Activated naive CD8-positive, alpha-beta T cell (primary cell): ENCODE results near the gene PITX2.
"Not testable (repeated sequence)": the region's sequence is repeated elsewhere in the genome, so short reads cannot be mapped to it uniquely, and the experiment has no call there.

ENCODE experiments used
- H3K27ac Mint-ChIP-seq: one replicate; pipeline ENCODE4 v1.8.0; 2021; ENCODE audit warnings: mixed read lengths
- H3K27me3 Mint-ChIP-seq: one replicate; pipeline ENCODE4 v1.8.0; 2021; ENCODE audit warnings: mixed read lengths
- H3K36me3 Mint-ChIP-seq: one replicate; pipeline ENCODE4 v1.8.0; 2021; ENCODE audit warnings: mixed read lengths
- H3K4me1 Mint-ChIP-seq: one replicate; pipeline ENCODE4 v1.8.0; 2021; ENCODE audit warnings: low read depth, mixed read lengths
- H3K4me3 Mint-ChIP-seq: one replicate; pipeline ENCODE4 v1.8.0; 2021; ENCODE audit warnings: mild to moderate bottlenecking, mixed read lengths
- H3K9me3 Mint-ChIP-seq: one replicate; pipeline ENCODE4 v1.8.0; 2021; ENCODE audit warnings: low read depth, mixed read lengths

Gene PITX2

GRCh38 chr4:110612631-110613269 lies 10.1 kb downstream of the PITX2 start:
- Mint-ChIP-seq H3K9me3 (no peaks in the 10 kb centered on the region), H3K36me3 (no peaks in the 10 kb centered on the region), H3K4me1 (peaks cover 17% of the 10 kb centered on the region), H3K4me3 (no peak overlapping the region), H3K27ac (no peak overlapping the region), H3K27me3 (peaks cover 62% of the 10 kb centered on the region)

GRCh38 chr4:110611968-110612447 lies 10.9 kb downstream of the PITX2 start:
- H3K36me3 Mint-ChIP-seq: no peaks in the 10 kb centered on the region
- H3K4me1 Mint-ChIP-seq: peaks cover 17% of the 10 kb centered on the region
- no peak overlapping the region for H3K27ac Mint-ChIP-seq
- H3K9me3 Mint-ChIP-seq: no peaks in the 10 kb centered on the region
- peaks cover 57% of the 10 kb centered on the region for H3K27me3 Mint-ChIP-seq
- H3K4me3 Mint-ChIP-seq: no peak overlapping the region

DNA sequence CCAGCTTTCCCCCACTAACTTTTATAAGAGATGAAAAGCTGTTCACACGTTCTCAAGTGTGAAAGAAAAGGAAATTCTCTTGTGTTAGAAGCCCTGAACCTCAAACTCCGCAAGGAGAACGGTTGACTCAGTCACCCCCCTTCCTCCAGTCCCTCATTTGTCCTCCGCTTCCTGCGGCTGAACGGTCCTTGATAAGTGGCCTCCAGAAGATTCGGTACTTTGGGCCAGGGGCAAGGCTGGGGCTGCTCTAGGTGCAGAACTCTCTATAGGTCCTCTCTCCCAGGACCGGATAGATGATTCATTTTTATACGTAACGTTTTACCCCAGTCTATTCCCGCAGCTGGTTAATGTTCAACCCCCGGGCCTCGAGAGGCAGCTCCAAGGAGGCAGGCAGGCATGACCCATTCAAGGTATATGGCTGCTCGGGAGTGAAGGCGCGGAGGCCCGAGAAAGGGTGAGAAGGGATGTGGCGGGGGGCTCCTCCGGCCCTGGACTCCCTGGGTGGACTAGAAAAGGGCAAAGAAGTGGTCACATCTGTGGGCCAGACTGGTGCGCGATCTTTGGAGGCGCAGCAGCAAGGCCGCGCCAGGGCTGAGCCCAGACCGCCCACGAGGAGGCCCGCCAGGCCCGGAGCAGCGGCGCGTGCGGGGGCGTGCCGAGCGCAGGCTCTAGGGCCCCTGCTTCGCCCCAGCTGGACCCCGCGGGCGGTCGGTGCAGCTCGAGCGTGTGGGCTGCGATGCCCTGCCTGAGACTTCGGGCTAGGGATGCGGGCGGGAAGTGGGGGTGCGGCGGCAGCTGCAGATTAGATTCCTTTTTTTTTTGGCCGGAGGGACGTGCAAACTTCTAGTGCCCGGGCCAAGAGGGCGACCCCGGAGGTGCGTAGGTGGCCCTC lies 11.7 kb downstream of the PITX2 start:
- Mint-ChIP-seq H3K4me1 (peaks cover 16% of the 10 kb centered on the region), H3K9me3 (no peaks in the 10 kb centered on the region), H3K4me3 (peak overlapping the region; percentile 30), H3K27me3 (peaks cover 51% of the 10 kb centered on the region), H3K36me3 (no peaks in the 10 kb centered on the region), H3K27ac (no peak overlapping the region)

DNA sequence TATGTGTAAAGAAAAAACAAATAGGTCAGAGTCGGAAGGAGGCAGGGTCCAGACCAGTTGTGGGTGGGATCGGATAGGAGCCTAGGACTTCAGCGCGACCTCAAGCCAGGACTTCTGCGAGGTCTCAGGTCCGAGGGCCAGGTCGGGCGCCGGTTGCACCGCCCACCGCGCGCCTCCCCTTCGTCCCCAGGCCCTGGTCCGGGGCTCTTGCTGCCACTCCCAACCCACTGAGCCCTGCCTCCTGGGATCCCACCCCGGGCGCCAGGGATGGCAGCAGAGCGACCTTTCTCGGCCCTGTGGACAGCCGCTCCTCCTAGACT lies 12.3 kb downstream of the PITX2 start:
- Mint-ChIP-seq H3K9me3 (no peaks in the 10 kb centered on the region), H3K27ac (no peak overlapping the region), H3K4me3 (no peak overlapping the region), H3K36me3 (no peaks in the 10 kb centered on the region), H3K4me1 (peaks cover 14% of the 10 kb centered on the region), H3K27me3 (peaks cover 48% of the 10 kb centered on the region)

DNA sequence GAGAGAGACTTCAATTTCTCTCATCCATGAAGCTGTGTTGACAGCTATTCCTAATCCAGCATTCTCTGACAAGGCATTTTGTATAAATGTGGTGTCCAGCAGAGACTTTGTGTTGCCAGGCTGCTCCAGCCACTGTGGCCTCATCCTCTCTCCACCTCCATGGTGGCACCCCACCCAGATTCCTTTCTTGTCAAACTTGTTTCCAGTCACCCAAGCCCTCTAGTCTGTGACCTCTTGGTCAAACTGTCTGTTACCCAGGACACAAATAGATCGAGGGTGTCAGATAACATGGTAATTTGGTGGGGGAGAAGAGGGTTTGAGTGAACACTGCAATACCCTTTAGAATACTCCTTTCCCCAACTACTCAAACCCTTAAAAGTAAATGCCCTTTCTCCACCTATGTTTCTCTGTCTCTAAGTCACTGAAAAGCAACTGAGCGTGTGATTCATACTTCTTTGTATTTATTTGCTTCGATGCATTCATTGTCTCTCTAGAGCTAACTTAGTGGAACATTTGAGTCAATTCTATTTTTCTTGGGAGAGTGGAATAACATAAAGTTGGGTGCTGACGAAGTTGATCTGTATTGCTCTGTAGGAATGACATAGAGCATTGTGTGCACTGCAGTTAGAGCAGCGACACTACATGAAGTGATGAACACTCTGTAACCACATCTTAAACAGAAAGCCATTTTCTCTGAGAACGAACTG lies 13.7 kb downstream of the PITX2 start:
- Mint-ChIP-seq H3K27me3 (peaks cover 41% of the 10 kb centered on the region), H3K27ac (no peak overlapping the region), H3K9me3 (no peaks in the 10 kb centered on the region), H3K36me3 (no peaks in the 10 kb centered on the region), H3K4me1 (peaks cover 9% of the 10 kb centered on the region), H3K4me3 (no peak overlapping the region)

- Mint-ChIP-seq H3K36me3 (no peaks in the 10 kb centered on the region), H3K4me1 (no peaks in the 10 kb centered on the region), H3K27ac (no peak overlapping the region), H3K4me3 (no peak overlapping the region), H3K27me3 (peaks cover 28% of the 10 kb centered on the region), H3K9me3 (no peaks in the 10 kb centered on the region)
Observed at GRCh38 chr4:110605077-110605476, 17.8 kb downstream of the PITX2 start.

DNA sequence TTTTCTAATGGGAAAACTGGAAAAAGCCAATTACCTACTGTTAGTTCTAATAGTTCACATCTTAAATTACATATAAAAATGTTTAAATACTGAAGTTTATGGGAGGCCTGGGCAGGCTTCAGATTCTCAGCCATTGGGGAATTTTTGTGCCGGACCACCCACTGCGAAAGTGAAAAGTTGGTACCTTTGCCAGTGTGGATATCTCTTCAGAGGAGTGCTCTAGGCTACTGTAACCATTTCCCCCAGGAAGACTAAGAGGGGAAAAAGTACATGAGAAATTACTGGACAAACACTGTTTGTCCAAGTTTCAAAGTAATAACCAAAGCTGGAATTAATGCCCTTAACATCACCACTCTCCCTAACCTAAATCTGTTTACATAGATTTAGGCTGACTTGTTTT lies 20.8 kb downstream of the PITX2 start:
- Mint-ChIP-seq H3K36me3 (no peaks in the 10 kb centered on the region), H3K4me1 (no peaks in the 10 kb centered on the region), H3K27me3 (peaks cover 10% of the 10 kb centered on the region), H3K9me3 (no peaks in the 10 kb centered on the region), H3K4me3 (no peak overlapping the region), H3K27ac (no peak overlapping the region)

GRCh38 chr4:110597582-110597981 lies 25.3 kb downstream of the PITX2 start:
- H3K27me3 Mint-ChIP-seq: peaks cover 11% of the 10 kb centered on the region
- H3K27ac Mint-ChIP-seq: no peak overlapping the region
- H3K4me3 Mint-ChIP-seq: no peak overlapping the region
- H3K36me3 Mint-ChIP-seq: no peaks in the 10 kb centered on the region
- no peaks in the 10 kb centered on the region for H3K4me1 Mint-ChIP-seq
- H3K9me3 Mint-ChIP-seq: no peaks in the 10 kb centered on the region

DNA sequence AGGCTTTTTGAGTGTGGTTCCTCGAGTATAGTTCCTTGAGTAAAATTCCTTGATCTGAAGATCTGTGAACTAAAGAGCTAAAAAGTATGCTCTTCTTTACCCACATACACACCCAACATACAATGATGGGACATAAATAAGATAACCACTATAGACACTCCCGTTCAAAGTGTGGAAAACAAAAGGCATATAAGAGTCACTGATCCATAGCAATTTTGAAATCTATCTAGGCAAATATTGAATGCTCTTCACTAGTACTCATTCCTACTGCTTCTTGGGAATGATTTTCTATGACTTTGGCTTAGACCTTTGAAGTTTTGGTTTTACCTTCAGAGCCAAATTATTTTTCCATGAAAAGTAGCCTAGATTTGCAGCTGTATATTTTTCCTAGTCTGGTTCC lies 26.4 kb downstream of the PITX2 start:
- Mint-ChIP-seq H3K9me3 (no peaks in the 10 kb centered on the region), H3K4me1 (no peaks in the 10 kb centered on the region), H3K36me3 (no peaks in the 10 kb centered on the region), H3K4me3 (no peak overlapping the region), H3K27me3 (peaks cover 11% of the 10 kb centered on the region), H3K27ac (no peak overlapping the region)

GRCh38 chr4:110595583-110595982 lies 27.3 kb downstream of the PITX2 start:
- Mint-ChIP-seq H3K4me3 (no peak overlapping the region), H3K36me3 (no peaks in the 10 kb centered on the region)

DNA sequence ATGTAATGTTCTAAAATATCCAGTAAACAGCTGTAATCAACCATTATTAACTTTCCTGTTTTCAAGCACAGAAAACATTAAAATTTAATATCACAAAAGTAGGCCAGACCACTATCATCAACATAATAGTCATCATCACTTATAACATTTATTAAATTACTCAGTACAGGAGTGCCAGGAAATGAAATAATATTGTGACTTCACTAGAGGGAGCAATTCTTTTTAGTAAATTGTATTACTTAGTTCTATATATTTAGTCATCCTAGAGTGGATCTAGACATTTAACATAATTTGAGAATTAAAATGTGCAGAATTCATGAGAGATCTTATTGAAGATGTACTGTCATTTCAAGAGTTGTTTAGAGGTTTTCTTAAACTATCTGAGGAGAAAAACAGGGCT lies 33.6 kb downstream of the PITX2 start:
- Mint-ChIP-seq H3K27ac (no peak overlapping the region), H3K27me3 (peaks cover 8% of the 10 kb centered on the region), H3K9me3 (no peaks in the 10 kb centered on the region), H3K4me3 (no peak overlapping the region), H3K4me1 (no peaks in the 10 kb centered on the region), H3K36me3 (no peaks in the 10 kb centered on the region)

More at GRCh38 chr4:110595583-110595982, 27.3 kb downstream of the PITX2 start:
- Mint-ChIP-seq H3K4me1 (no peaks in the 10 kb centered on the region), H3K27ac (no peak overlapping the region), H3K27me3 (peaks cover 9% of the 10 kb centered on the region), H3K9me3 (no peaks in the 10 kb centered on the region)

DNA sequence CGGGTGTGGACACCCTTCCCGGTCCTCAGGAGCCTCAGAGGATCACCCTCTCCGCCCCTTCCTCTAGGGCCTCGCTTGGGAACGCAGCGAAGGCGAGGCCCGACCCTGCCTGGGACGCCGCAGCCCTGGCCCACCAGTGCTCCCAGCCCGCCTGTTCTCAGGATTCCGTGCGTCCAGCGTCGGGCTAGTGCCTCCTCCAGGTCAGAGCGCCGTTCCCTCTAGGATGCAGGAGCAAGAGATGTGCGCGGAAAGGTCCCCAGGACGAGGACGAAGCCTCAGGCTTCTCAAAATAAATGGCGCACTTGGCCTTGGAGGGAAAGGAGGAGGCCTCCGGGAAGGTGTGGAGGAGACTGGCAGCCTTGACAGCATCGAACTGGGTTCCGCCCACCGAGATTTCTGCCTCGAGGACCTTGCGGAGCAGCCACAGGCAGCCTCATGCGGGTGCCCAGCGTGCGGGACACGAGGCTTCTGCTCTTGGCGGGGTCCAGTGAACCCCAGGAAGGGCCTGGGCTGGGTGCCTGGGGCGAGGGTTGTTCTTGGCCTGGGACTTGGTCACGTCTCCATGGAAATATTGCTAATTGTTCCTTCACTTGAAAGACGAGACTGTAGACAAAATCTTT lies 35.1 kb downstream of the PITX2 start:
- Mint-ChIP-seq H3K4me3 (no peak overlapping the region), H3K36me3 (no peaks in the 10 kb centered on the region), H3K27ac (no peak overlapping the region), H3K27me3 (peaks cover 10% of the 10 kb centered on the region), H3K9me3 (no peaks in the 10 kb centered on the region), H3K4me1 (no peaks in the 10 kb centered on the region)

GRCh38 chr4:110586131-110586850 lies 36.6 kb downstream of the PITX2 start:
- Mint-ChIP-seq H3K27ac (no peak overlapping the region), H3K36me3 (no peaks in the 10 kb centered on the region), H3K4me1 (no peaks in the 10 kb centered on the region), H3K27me3 (peaks cover 10% of the 10 kb centered on the region), H3K4me3 (no peak overlapping the region), H3K9me3 (no peaks in the 10 kb centered on the region)

DNA sequence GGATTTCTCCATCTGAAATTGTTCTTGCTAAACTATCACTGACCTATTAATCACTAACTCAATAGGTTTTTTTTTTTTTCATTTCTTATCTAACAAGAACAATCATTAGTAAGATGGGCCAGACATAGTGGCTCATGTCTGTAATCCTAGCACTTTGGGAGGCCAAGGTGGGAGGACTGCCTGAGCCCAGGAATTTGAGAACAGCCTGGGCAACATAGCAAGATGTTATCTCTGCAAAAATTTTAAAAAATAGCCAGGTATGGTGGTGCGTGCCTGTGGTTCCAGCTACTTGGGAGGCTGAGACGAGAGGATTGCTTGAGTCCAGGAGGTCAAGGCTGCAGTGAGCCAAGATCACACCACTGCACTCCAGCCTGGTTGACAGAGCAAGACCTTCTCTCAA lies 46.2 kb downstream of the PITX2 start:
- not testable (repeated sequence) for H3K4me3 Mint-ChIP-seq, H3K4me1 Mint-ChIP-seq, H3K27ac Mint-ChIP-seq, H3K9me3 Mint-ChIP-seq, H3K36me3 Mint-ChIP-seq, H3K27me3 Mint-ChIP-seq
